HFF-Myc (cell line): ENCODE data around the gene FGFRL1.

Experiments used
- DNase-seq: peaks from one replicate; pipeline ENCODE4 v3.0.0-alpha.2; 2011; ENCODE audit warnings: low read depth; ENCODE audit errors: extremely low read depth
- H3K4me3 ChIP-seq: replicated peaks from 2 replicates; pipeline ENCODE4 v1.5.1; 2011; ENCODE audit warnings: low read depth, mild to moderate bottlenecking, control low read depth, low read length
- CTCF ChIP-seq: IDR thresholded peaks from 2 replicates; pipeline ENCODE4 v1.5.1; 2012; ENCODE audit warnings: mild to moderate bottlenecking, low read depth, low read length, control low read depth; ENCODE audit errors: missing control alignments

FGFRL1 gene

DNA sequence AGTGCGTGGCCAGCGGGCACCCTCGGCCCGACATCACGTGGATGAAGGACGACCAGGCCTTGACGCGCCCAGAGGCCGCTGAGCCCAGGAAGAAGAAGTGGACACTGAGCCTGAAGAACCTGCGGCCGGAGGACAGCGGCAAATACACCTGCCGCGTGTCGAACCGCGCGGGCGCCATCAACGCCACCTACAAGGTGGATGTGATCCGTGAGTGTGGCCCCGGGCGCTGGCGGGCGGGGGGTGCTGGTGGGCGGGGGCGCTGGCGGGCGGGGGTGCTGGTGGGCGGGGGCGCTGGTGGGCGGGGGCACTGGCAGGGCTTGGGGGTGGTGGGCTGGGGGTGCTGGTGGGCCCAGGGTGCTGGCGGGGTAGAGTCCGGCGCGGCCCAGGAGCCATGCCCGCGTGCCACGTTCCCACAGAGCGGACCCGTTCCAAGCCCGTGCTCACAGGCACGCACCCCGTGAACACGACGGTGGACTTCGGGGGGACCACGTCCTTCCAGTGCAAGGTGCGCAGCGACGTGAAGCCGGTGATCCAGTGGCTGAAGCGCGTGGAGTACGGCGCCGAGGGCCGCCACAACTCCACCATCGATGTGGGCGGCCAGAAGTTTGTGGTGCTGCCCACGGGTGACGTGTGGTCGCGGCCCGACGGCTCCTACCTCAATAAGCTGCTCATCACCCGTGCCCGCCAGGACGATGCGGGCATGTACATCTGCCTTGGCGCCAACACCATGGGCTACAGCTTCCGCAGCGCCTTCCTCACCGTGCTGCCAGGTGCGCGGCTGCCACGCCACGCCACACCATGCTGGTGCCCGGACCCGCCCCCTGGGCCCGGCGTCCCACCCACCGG lies 12.7 kb downstream of the FGFRL1 start:
- no peak overlapping the region for H3K4me3 ChIP-seq
- TF ChIP-seq CTCF: no peak
- no peak for DNase-seq

DNA sequence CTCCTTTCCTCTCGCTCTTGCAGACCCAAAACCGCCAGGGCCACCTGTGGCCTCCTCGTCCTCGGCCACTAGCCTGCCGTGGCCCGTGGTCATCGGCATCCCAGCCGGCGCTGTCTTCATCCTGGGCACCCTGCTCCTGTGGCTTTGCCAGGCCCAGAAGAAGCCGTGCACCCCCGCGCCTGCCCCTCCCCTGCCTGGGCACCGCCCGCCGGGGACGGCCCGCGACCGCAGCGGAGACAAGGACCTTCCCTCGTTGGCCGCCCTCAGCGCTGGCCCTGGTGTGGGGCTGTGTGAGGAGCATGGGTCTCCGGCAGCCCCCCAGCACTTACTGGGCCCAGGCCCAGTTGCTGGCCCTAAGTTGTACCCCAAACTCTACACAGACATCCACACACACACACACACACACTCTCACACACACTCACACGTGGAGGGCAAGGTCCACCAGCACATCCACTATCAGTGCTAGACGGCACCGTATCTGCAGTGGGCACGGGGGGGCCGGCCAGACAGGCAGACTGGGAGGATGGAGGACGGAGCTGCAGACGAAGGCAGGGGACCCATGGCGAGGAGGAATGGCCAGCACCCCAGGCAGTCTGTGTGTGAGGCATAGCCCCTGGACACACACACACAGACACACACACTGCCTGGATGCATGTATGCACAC lies 13.6 kb downstream of the FGFRL1 start:
- H3K4me3 ChIP-seq: no peak overlapping the region
- no peak for TF ChIP-seq CTCF

DNA sequence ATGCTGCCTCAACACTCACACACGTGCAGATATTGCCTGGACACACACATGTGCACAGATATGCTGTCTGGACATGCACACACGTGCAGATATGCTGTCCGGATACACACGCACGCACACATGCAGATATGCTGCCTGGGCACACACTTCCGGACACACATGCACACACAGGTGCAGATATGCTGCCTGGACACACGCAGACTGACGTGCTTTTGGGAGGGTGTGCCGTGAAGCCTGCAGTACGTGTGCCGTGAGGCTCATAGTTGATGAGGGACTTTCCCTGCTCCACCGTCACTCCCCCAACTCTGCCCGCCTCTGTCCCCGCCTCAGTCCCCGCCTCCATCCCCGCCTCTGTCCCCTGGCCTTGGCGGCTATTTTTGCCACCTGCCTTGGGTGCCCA lies 14.7 kb downstream of the FGFRL1 start:
- no peak for DNase-seq
- no peak overlapping the region for H3K4me3 ChIP-seq
- TF ChIP-seq CTCF: no peak

More for the DNA sequence above, 13.6 kb downstream of the FGFRL1 start:
- no peak for DNase-seq

- H3K4me3 ChIP-seq: no peak overlapping the region
- DNase-seq: no peak
- TF ChIP-seq CTCF: no peak
Observed at GRCh38 chr4:1027219-1027914, 15.9 kb downstream of the FGFRL1 start.

- H3K4me3 ChIP-seq: no peak overlapping the region
- DNase-seq: no peak
- no peak for TF ChIP-seq CTCF
Observed at GRCh38 chr4:1027915-1028238, 16.5 kb downstream of the FGFRL1 start.

- H3K4me3 ChIP-seq: no peak overlapping the region
- TF ChIP-seq CTCF: no peak
- no peak for DNase-seq
Observed at GRCh38 chr4:1028574-1029220, 17.3 kb downstream of the FGFRL1 start.
